IMR-90 (cell line): ENCODE measurements around the gene TRAF6. TPM values are rescaled to one million over a fixed set of nuclear protein-coding genes. Genes with fewer than 3 reads are reported as not detected.
A peak's percentile ranks its signal among the peaks of the same experiment; 100 is the strongest.

Source experiments
- ATAC-seq: fragments of 200-7000 bp; cut with Tn5 transposase; 2 replicates; pipeline ENCODE4 v1.9.1; 2020; ENCODE audit warnings: low read depth, mild to moderate bottlenecking, moderate library complexity
- BruUV-seq: library from RNA; stranded (reverse); fragments of 400-500 nt; replicated peaks from 2 replicates; lab custom pipeline; 2021; lab: Mats Ljungman, UMichigan
- CTCF ChIA-PET: fragments of 300-600 bp; formaldehyde crosslinking; extraction: SDS; loops from one replicate; lab custom pipeline; 2021; ENCODE audit warnings: antibody characterized with exemption; lab: Yijun Ruan, JAX
- POLR2A ChIA-PET: fragments of 300-600 bp; sonication (Branson Sonifier 250); formaldehyde crosslinking; loops from one replicate; lab custom pipeline; 2022; ENCODE audit warnings: antibody characterized with exemption; ENCODE audit not compliant: unreplicated experiment; lab: Charles Lee
- DNase-seq: peaks from one replicate; pipeline ENCODE4 v3.0.0; 2013
- H2AFZ ChIP-seq: replicated peaks from 2 replicates; pipeline ENCODE3; 2013; ENCODE audit warnings: low read length, mild to moderate bottlenecking; ENCODE audit not compliant: poor library complexity
- H2AK5ac ChIP-seq: 2 replicates; pipeline ENCODE4 v1.6.1; 2013; ENCODE audit warnings: low read depth, low read length, inconsistent platforms
- H2AK9ac ChIP-seq: replicated peaks from 2 replicates; pipeline ENCODE3; 2013; ENCODE audit warnings: mild to moderate bottlenecking, low read depth, low read length, moderate library complexity; ENCODE audit not compliant: poor library complexity
- H2BK120ac ChIP-seq: 2 replicates; pipeline ENCODE4 v1.6.1; 2013; ENCODE audit warnings: low read depth, low read length, inconsistent platforms
- H2BK15ac ChIP-seq: 3 replicates; pipeline ENCODE4 v1.6.1; 2013; ENCODE audit warnings: low read depth, low read length, inconsistent platforms
- H2BK20ac ChIP-seq: 2 replicates; pipeline ENCODE4 v1.6.1; 2013; ENCODE audit warnings: low read depth, mild to moderate bottlenecking, inconsistent platforms, low read length, moderate library complexity
- H2BK5ac ChIP-seq: 2 replicates; pipeline ENCODE4 v1.6.1; 2013; ENCODE audit warnings: mild to moderate bottlenecking, low read depth, low read length, inconsistent platforms; ENCODE audit not compliant: poor library complexity, severe bottlenecking
- H3K14ac ChIP-seq: replicated peaks from 2 replicates; pipeline ENCODE4 v1.6.1; 2013; ENCODE audit warnings: low read depth, low read length, inconsistent platforms
- H3K18ac ChIP-seq: 2 replicates; pipeline ENCODE4 v1.6.1; 2013; ENCODE audit warnings: low read depth, low read length, control low read depth
- H3K23ac ChIP-seq: 2 replicates; pipeline ENCODE4 v1.6.1; 2013; ENCODE audit warnings: low read depth, low read length, inconsistent platforms
- H3K27ac ChIP-seq: 2 replicates; pipeline ENCODE4 v1.5.1; 2013; ENCODE audit warnings: mild to moderate bottlenecking, control low read depth, low read length; ENCODE audit not compliant: insufficient read depth
- H3K27me3 ChIP-seq: 2 replicates; pipeline ENCODE4 v1.6.1; 2013; ENCODE audit warnings: low read length; ENCODE audit not compliant: control insufficient read depth, insufficient read depth
- H3K36me3 ChIP-seq: 2 replicates; pipeline ENCODE4 v1.6.1; 2013; ENCODE audit warnings: low read length, mixed read lengths; ENCODE audit not compliant: control insufficient read depth, insufficient read depth
- H3K4ac ChIP-seq: 2 replicates; pipeline ENCODE4 v1.6.1; 2013; ENCODE audit warnings: low read depth, low read length, inconsistent platforms
- H3K4me1 ChIP-seq: 2 replicates; pipeline ENCODE4 v1.6.1; 2013; ENCODE audit warnings: low read length, mixed read lengths; ENCODE audit not compliant: control insufficient read depth, insufficient read depth
- H3K4me2 ChIP-seq: 2 replicates; pipeline ENCODE4 v1.6.1; 2013; ENCODE audit warnings: low read depth, mild to moderate bottlenecking, control low read depth, low read length, moderate library complexity
- H3K4me3 ChIP-seq: 2 replicates; pipeline ENCODE4 v1.5.1; 2013; ENCODE audit warnings: low read depth, mild to moderate bottlenecking, control low read depth, low read length, moderate library complexity; ENCODE audit not compliant: insufficient read depth
- H3K56ac ChIP-seq: 2 replicates; pipeline ENCODE4 v1.6.1; 2013; ENCODE audit warnings: low read length, inconsistent platforms; ENCODE audit not compliant: insufficient read depth; ENCODE audit errors: extremely low read depth
- H3K79me1 ChIP-seq, 2 experiments: 2 replicates each; pipeline ENCODE4 v1.6.1; 2013; ENCODE audit warnings: low read length in 2 of 2, inconsistent platforms in 1 of 2, low read depth in 1 of 2
- H3K9ac ChIP-seq: 2 replicates; pipeline ENCODE4 v1.6.1; 2013; ENCODE audit warnings: low read depth, low read length, control low read depth
- H3K9me1 ChIP-seq: 2 replicates; pipeline ENCODE4 v1.6.1; 2013; ENCODE audit warnings: low read length, inconsistent platforms; ENCODE audit not compliant: insufficient read depth
- H3K9me3 ChIP-seq: 2 replicates; pipeline ENCODE4 v1.6.1; 2013; ENCODE audit warnings: low read length; ENCODE audit not compliant: control insufficient read depth, insufficient read depth
- H4K20me1 ChIP-seq: 2 replicates; pipeline ENCODE4 v1.6.1; 2013; ENCODE audit warnings: low read length, inconsistent platforms; ENCODE audit not compliant: insufficient read depth
- H4K5ac ChIP-seq: 2 replicates; pipeline ENCODE4 v1.6.1; 2013; ENCODE audit warnings: mild to moderate bottlenecking, low read depth, low read length, control low read depth
- H4K8ac ChIP-seq, 2 experiments: 2 replicates each; pipeline ENCODE4 v1.6.1; 2013; ENCODE audit warnings: low read depth in 2 of 2, low read length in 2 of 2, control low read depth in 1 of 2, inconsistent platforms in 1 of 2
- H4K91ac ChIP-seq: 2 replicates; pipeline ENCODE4 v1.6.1; 2013; ENCODE audit warnings: low read depth, low read length, inconsistent platforms; ENCODE audit not compliant: insufficient read depth
- BHLHE40 ChIP-seq: fragments of 150-350 bp; IDR thresholded peaks from 2 replicates; pipeline ENCODE4 v1.6.1; 2016; ENCODE audit warnings: mild to moderate bottlenecking, low read depth, low read length
- CEBPB ChIP-seq: IDR thresholded peaks from 2 replicates; pipeline ENCODE4 v1.6.1; 2012; ENCODE audit warnings: low read depth, low read length, improper control_type of control experiment
- CHD1 ChIP-seq: IDR thresholded peaks from 2 replicates; pipeline ENCODE4 v1.6.1; 2012; ENCODE audit warnings: low read depth, low read length, improper control_type of control experiment
- FOS ChIP-seq: fragments of 150-350 bp; IDR thresholded peaks from 2 replicates; pipeline ENCODE4 v1.6.1; 2016; ENCODE audit warnings: low read depth, low read length
- MAFK ChIP-seq: IDR thresholded peaks from 2 replicates; pipeline ENCODE4 v1.6.1; 2012; ENCODE audit warnings: low read depth, low read length, improper control_type of control experiment
- MAZ ChIP-seq: IDR thresholded peaks from 2 replicates; pipeline ENCODE4 v1.6.1; 2012; ENCODE audit warnings: low read depth, mild to moderate bottlenecking, low read length, improper control_type of control experiment, moderate library complexity, borderline replicate concordance
- MXI1 ChIP-seq: IDR thresholded peaks from 2 replicates; pipeline ENCODE4 v1.6.1; 2012; ENCODE audit warnings: low read depth, mild to moderate bottlenecking, low read length, moderate library complexity, borderline replicate concordance
- POLR2A ChIP-seq: IDR thresholded peaks from 2 replicates; pipeline ENCODE4 v1.6.1; 2012; ENCODE audit warnings: mild to moderate bottlenecking, low read depth, low read length
- RAD21 ChIP-seq: IDR thresholded peaks from 2 replicates; pipeline ENCODE4 v1.6.1; 2012; ENCODE audit warnings: low read length, improper control_type of control experiment
- RCOR1 ChIP-seq: IDR thresholded peaks from 2 replicates; pipeline ENCODE4 v1.6.1; 2012; ENCODE audit warnings: mild to moderate bottlenecking, low read length, improper control_type of control experiment; ENCODE audit not compliant: insufficient replicate concordance
- SMC3 ChIP-seq: fragments of 150-350 bp; IDR thresholded peaks from 2 replicates; pipeline ENCODE4 v1.6.1; 2016; ENCODE audit warnings: low read depth, mild to moderate bottlenecking, antibody characterized with exemption, low read length, moderate library complexity
- WGBS, 2 experiments: methylation state at CpG; one replicate each; pipeline versions ENCODE4 v1.1.5 to v1.1.7; 2013; ENCODE audit warnings: missing lambda C conversion rate in 2 of 2; ENCODE audit not compliant: insufficient read length in 1 of 2; ENCODE audit errors: extremely low coverage in 2 of 2; 5-methylcytosine and 5-hydroxymethylcytosine counted together
- dilution Hi-C: fragments of 300-500 bp; cut with HindIII; formaldehyde crosslinking; loops from one replicate; pipeline ENCODE4 v1.14.3; 2018; ENCODE audit warnings: low sequenced_read_pairs; ENCODE audit not compliant: unreplicated experiment
- in situ Hi-C: fragments of 300-500 bp; cut with MboI; formaldehyde crosslinking; loops from 3 replicates; pipeline ENCODE4 v1.14.3; 2019; ENCODE audit warnings: low sequenced_read_pairs, inconsistent platforms, mixed read lengths
- intact Hi-C: fragments of 100-400 bp; cut with micrococcal nuclease; formaldehyde crosslinking; loops from 2 replicates; pipeline ENCODE4 v1.10.0; 2022
- polyA plus RNA-seq, 3 experiments: library from polyadenylated mRNA; depleted of rRNA; stranded (reverse); fragments of >200 nt; gene quantifications; 2 replicates each; pipeline ENCODE4 v1.2.3, GENCODE V29; 2012; ENCODE audit warnings: low replicate concordance in 1 of 3
- total RNA-seq: library from RNA; depleted of rRNA; stranded (reverse); fragments of >200 nt; gene quantifications from 2 replicates; pipeline ENCODE4 v1.2.3, GENCODE V29; 2012
- TF ChIP-seq, protein P1 (sequence below): conservative IDR thresholded peaks from 2 replicates; pipeline ENCODE4 v1.5.1; 2012; ENCODE audit warnings: mild to moderate bottlenecking, low read depth, low read length, improper control_type of control experiment
- TF ChIP-seq, protein P2 (sequence below): fragments of 150-350 bp; IDR thresholded peaks from 2 replicates; pipeline ENCODE4 v1.6.1; 2017; ENCODE audit warnings: mild to moderate bottlenecking, antibody characterized with exemption, low read length, low read depth

Gene TRAF6
- total and polyA plus RNA-seq, 2 of the 4 experiments (the other 2 are of a cell fraction) = 6.0 to 17.6 TPM

DNA sequence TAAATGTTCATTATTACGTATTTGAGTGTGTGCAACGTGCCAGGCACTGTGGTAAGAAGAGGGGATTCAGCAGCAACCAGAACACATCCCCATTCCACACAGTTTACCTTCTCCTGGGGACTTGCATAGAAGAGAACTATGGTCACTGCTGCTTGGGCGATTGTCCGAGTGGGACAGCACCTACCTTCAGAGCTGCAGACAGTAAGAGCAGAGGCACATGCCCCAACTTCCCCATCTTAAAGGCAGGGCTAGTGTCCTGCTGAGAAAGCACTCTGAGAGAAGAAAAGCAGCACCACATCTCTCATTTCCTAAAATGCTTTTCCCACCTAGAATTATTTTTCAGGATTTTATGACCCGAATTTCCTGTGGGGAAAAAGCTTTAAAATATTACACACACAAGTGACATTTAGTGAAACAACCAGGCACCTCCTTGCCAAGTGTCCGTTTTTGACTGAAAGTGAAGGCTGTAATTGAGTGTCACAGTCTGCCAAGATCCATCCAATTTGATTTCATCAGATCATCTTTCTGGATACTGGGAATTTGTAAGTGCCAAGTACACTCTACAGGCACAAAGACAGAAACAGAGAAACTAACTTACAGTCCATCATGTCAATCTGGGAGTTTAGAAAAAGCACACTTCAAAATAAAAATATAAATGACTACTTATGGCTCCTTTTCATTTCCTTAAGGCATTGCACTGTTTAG is 24.6 kb downstream of the TRAF6 start:
- Histone ChIP-seq H2AK5ac (no peak overlapping the region), H3K4me2 (no peak overlapping the region), H4K8ac (no peak overlapping the region), H3K27ac (no peak overlapping the region), H2BK120ac (no peak overlapping the region), H3K56ac (no peak overlapping the region), H3K36me3 (peaks cover 27% of the 10 kb centered on the region), H4K20me1 (no peaks in the 10 kb centered on the region), H2AFZ (no peak overlapping the region), H3K18ac (no peak overlapping the region), H3K79me1 (peaks cover 17 to 30% of the 10 kb centered on the region in 2 experiments), H3K23ac (no peak overlapping the region), H4K5ac (no peak overlapping the region), H3K4me1 (peaks cover 1% of the 10 kb centered on the region; the same call in 1 of the 2 replicates), H3K27me3 (no peaks in the 10 kb centered on the region), H4K91ac (no peak overlapping the region), H2BK20ac (no peak overlapping the region), H2AK9ac (peak overlapping the region; percentile 20), H3K14ac (no peak overlapping the region), H2BK5ac (no peak overlapping the region), H3K4ac (no peak overlapping the region), H3K9me3 (no peaks in the 10 kb centered on the region), H3K9ac (no peak overlapping the region), H3K4me3 (no peak overlapping the region), H2BK15ac (no peak overlapping the region), H3K9me1 (no peaks in the 10 kb centered on the region)
- DNase-seq = no peak
- ATAC-seq = no peak
- intact Hi-C loops (no loop called here), in situ Hi-C loops (loop anchor here (10.0 to 25.0 kb wide), 2 partner anchors 673 to 751 kb away; no protein-coding TSS in a partner anchor), dilution Hi-C loops (loop anchor here (10.0 kb wide), 1 partner anchor 191 kb away; the partner anchor contains the start of gene PRR5L)
- TF ChIP-seq POLR2A = no peak
- no peak for TF ChIP-seq RCOR1
- no peak for TF ChIP-seq SMC3
- no peak for TF ChIP-seq CEBPB
- TF ChIP-seq FOS = no peak
- TF ChIP-seq CHD1 = no peak
- no peak for TF ChIP-seq BHLHE40
- TF ChIP-seq MAFK = no peak
- TF ChIP-seq MXI1 = no peak
- TF ChIP-seq, protein P1, sequence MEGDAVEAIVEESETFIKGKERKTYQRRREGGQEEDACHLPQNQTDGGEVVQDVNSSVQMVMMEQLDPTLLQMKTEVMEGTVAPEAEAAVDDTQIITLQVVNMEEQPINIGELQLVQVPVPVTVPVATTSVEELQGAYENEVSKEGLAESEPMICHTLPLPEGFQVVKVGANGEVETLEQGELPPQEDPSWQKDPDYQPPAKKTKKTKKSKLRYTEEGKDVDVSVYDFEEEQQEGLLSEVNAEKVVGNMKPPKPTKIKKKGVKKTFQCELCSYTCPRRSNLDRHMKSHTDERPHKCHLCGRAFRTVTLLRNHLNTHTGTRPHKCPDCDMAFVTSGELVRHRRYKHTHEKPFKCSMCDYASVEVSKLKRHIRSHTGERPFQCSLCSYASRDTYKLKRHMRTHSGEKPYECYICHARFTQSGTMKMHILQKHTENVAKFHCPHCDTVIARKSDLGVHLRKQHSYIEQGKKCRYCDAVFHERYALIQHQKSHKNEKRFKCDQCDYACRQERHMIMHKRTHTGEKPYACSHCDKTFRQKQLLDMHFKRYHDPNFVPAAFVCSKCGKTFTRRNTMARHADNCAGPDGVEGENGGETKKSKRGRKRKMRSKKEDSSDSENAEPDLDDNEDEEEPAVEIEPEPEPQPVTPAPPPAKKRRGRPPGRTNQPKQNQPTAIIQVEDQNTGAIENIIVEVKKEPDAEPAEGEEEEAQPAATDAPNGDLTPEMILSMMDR = no peak
- TF ChIP-seq RAD21 = no peak
- TF ChIP-seq, protein P2, sequence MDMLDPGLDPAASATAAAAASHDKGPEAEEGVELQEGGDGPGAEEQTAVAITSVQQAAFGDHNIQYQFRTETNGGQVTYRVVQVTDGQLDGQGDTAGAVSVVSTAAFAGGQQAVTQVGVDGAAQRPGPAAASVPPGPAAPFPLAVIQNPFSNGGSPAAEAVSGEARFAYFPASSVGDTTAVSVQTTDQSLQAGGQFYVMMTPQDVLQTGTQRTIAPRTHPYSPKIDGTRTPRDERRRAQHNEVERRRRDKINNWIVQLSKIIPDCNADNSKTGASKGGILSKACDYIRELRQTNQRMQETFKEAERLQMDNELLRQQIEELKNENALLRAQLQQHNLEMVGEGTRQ = no peak
- no peak for TF ChIP-seq MAZ
- BruUV-seq = no TSS peak
- ChIA-PET POLR2A (no interaction called here), CTCF (no interaction called here)
- WGBS, 2 experiments = no CpG with 5 or more reads among the region's 6 CpGs
